GM23338 (cell line): Measurements from ENCODE around the gene THADA. TPM values are rescaled to one million over a fixed set of nuclear protein-coding genes. Genes with fewer than 3 reads are reported as not detected.

Experiments
- ATAC-seq: fragments of 200-7000 bp; cut with Tn5 transposase; 3 replicates; pipeline ENCODE4 v1.9.1; 2020
- DNase-seq: peaks from one replicate; pipeline ENCODE4 v3.0.0-alpha.2; 2015; ENCODE audit warnings: low spot score
- H2AFZ ChIP-seq: fragments of 200-600 bp; sonication (generic); 2 replicates; pipeline ENCODE4 v1.8.0; 2016; ENCODE audit warnings: antibody characterized with exemption, mild to moderate bottlenecking, moderate library complexity
- H3F3A ChIP-seq: fragments of 200-600 bp; sonication (generic); replicated peaks from 2 replicates; pipeline ENCODE4 v1.8.0; 2017; ENCODE audit warnings: antibody characterized with exemption, mixed run types, low read depth
- H3K27ac ChIP-seq: fragments of 200-600 bp; sonication (generic); 2 replicates; pipeline ENCODE4 v1.6.1; 2016; ENCODE audit warnings: low read depth
- H3K27me3 ChIP-seq: fragments of 200-600 bp; sonication (generic); 2 replicates; pipeline ENCODE4 v1.8.0; 2016; ENCODE audit warnings: mild to moderate bottlenecking, mixed run types, moderate library complexity; ENCODE audit not compliant: insufficient read depth
- H3K36me3 ChIP-seq: fragments of 200-600 bp; sonication (generic); 2 replicates; pipeline ENCODE4 v1.8.0; 2016; ENCODE audit warnings: mild to moderate bottlenecking; ENCODE audit not compliant: insufficient read depth
- H3K4me1 ChIP-seq: fragments of 200-600 bp; sonication (generic); 2 replicates; pipeline ENCODE4 v1.8.0; 2016; ENCODE audit warnings: mild to moderate bottlenecking, moderate library complexity; ENCODE audit not compliant: insufficient read depth
- H3K4me2 ChIP-seq: fragments of 200-600 bp; sonication (generic); 2 replicates; pipeline ENCODE4 v1.7.1; 2017; ENCODE audit warnings: mixed run types
- H3K4me3 ChIP-seq: fragments of 200-600 bp; sonication (generic); 2 replicates; pipeline ENCODE4 v1.6.1; 2016; ENCODE audit warnings: mixed run types
- H3K79me2 ChIP-seq: fragments of 200-600 bp; sonication (generic); replicated peaks from 2 replicates; pipeline ENCODE4 v1.8.0; 2017; ENCODE audit warnings: mild to moderate bottlenecking; ENCODE audit not compliant: insufficient read depth
- H3K9me2 ChIP-seq: fragments of 200-600 bp; sonication (generic); 2 replicates; pipeline ENCODE4 v1.8.0; 2017; ENCODE audit not compliant: insufficient read depth
- H4K20me1 ChIP-seq: fragments of 200-600 bp; sonication (generic); replicated peaks from 2 replicates; pipeline ENCODE4 v1.8.0; 2017; ENCODE audit warnings: mild to moderate bottlenecking; ENCODE audit not compliant: insufficient read depth
- H3K27ac Mint-ChIP-seq: 2 replicates; pipeline ENCODE4 v1.8.0; 2020; ENCODE audit warnings: inconsistent platforms, mild to moderate bottlenecking, moderate library complexity, mixed read lengths
- H3K27me3 Mint-ChIP-seq: 3 replicates; pipeline ENCODE4 v1.8.0; 2022; ENCODE audit warnings: low read depth, mild to moderate bottlenecking, moderate library complexity, mixed read lengths, inconsistent platforms; ENCODE audit not compliant: insufficient read depth, poor library complexity
- H3K36me3 Mint-ChIP-seq: 3 replicates; pipeline ENCODE4 v1.8.0; 2021; ENCODE audit warnings: low read depth, mild to moderate bottlenecking, inconsistent platforms, moderate library complexity, mixed read lengths
- H3K4me1 Mint-ChIP-seq: 3 replicates; pipeline ENCODE4 v1.8.0; 2020; ENCODE audit warnings: mild to moderate bottlenecking, inconsistent platforms, mixed read lengths
- H3K4me3 Mint-ChIP-seq: 3 replicates; pipeline ENCODE4 v1.8.0; 2021; ENCODE audit warnings: moderate library complexity, mild to moderate bottlenecking, inconsistent platforms, mixed read lengths
- H3K9me3 Mint-ChIP-seq: 3 replicates; pipeline ENCODE4 v1.8.0; 2020; ENCODE audit warnings: moderate library complexity, mild to moderate bottlenecking, inconsistent platforms, mixed read lengths
- CREB1 ChIP-seq: fragments of 250-450 bp; sonication (Bioruptor Pico); IDR thresholded peaks from 2 replicates; pipeline ENCODE4 v1.5.0; 2020; ENCODE audit warnings: low read depth, mild to moderate bottlenecking, moderate library complexity
- EZH2 ChIP-seq: fragments of 200-600 bp; sonication (generic); IDR thresholded peaks from one replicate; pipeline ENCODE4 v1.8.0; 2017; ENCODE audit warnings: antibody characterized with exemption, mild to moderate bottlenecking, low read depth; ENCODE audit not compliant: unreplicated experiment
- EZH2phosphoT487 ChIP-seq: fragments of 200-600 bp; sonication (generic); IDR thresholded peaks from one replicate; pipeline ENCODE4 v1.8.1; 2018; ENCODE audit warnings: antibody characterized with exemption; ENCODE audit not compliant: unreplicated experiment
- JUNB ChIP-seq: IDR thresholded peaks from one replicate; pipeline ENCODE4 v1.6.1; 2016; ENCODE audit warnings: antibody characterized with exemption; ENCODE audit not compliant: unreplicated experiment
- NANOG ChIP-seq: IDR thresholded peaks from 2 replicates; pipeline ENCODE4 v1.6.1; 2016; ENCODE audit warnings: antibody characterized with exemption, borderline replicate concordance
- POLR2AphosphoS5 ChIP-seq: IDR thresholded peaks from 2 replicates; pipeline ENCODE4 v1.6.1; 2016; ENCODE audit warnings: antibody characterized with exemption, low read depth
- ZNF114 ChIP-seq: fragments of 250-450 bp; sonication (Bioruptor Pico); IDR thresholded peaks from 2 replicates; pipeline ENCODE4 v1.5.0; 2020; ENCODE audit warnings: mild to moderate bottlenecking, moderate library complexity
- ZNF331 ChIP-seq: fragments of 250-450 bp; sonication (Bioruptor Pico); IDR thresholded peaks from 2 replicates; pipeline ENCODE4 v1.5.0; 2020; ENCODE audit warnings: low read depth, mild to moderate bottlenecking, moderate library complexity
- polyA plus RNA-seq: library from polyadenylated mRNA; unstranded; fragments of >200 nt; fragmentation: Nextera tagmentation; extraction: Ambion mirVana; gene quantifications from 2 replicates; pipeline ENCODE4 v1.2.1, GENCODE V29; 2016
- total RNA-seq: library from RNA; depleted of rRNA; stranded (reverse); fragments of >200 nt; shearing (Covaris generic); gene quantifications from 2 replicates; pipeline ENCODE4 v1.2.3, GENCODE V29; 2014
- TF ChIP-seq, protein P1 (sequence below): fragments of 250-450 bp; sonication (Bioruptor Pico); IDR thresholded peaks from 2 replicates; pipeline ENCODE4 v1.5.0; 2020; ENCODE audit warnings: mild to moderate bottlenecking, moderate library complexity
- TF ChIP-seq, protein P2 (sequence below), 2 experiments: fragments of 200-600 bp in 1 of 2; sonication (generic) in 1 of 2; conservative IDR thresholded peaks; 2 replicates each; pipeline versions ENCODE4 v1.5.1 to v1.6.1; 2016 to 2017; ENCODE audit warnings: antibody characterized with exemption in 2 of 2, low read depth in 2 of 2, mild to moderate bottlenecking in 2 of 2, moderate library complexity in 1 of 2

THADA gene
- total and polyA plus RNA-seq, 2 experiments from 2014 or later: 17.0 to 30.7 TPM

GRCh38 chr2:43240766-43241150 lies 355.1 kb downstream of the THADA start (continued):
- TF ChIP-seq, protein P1, sequence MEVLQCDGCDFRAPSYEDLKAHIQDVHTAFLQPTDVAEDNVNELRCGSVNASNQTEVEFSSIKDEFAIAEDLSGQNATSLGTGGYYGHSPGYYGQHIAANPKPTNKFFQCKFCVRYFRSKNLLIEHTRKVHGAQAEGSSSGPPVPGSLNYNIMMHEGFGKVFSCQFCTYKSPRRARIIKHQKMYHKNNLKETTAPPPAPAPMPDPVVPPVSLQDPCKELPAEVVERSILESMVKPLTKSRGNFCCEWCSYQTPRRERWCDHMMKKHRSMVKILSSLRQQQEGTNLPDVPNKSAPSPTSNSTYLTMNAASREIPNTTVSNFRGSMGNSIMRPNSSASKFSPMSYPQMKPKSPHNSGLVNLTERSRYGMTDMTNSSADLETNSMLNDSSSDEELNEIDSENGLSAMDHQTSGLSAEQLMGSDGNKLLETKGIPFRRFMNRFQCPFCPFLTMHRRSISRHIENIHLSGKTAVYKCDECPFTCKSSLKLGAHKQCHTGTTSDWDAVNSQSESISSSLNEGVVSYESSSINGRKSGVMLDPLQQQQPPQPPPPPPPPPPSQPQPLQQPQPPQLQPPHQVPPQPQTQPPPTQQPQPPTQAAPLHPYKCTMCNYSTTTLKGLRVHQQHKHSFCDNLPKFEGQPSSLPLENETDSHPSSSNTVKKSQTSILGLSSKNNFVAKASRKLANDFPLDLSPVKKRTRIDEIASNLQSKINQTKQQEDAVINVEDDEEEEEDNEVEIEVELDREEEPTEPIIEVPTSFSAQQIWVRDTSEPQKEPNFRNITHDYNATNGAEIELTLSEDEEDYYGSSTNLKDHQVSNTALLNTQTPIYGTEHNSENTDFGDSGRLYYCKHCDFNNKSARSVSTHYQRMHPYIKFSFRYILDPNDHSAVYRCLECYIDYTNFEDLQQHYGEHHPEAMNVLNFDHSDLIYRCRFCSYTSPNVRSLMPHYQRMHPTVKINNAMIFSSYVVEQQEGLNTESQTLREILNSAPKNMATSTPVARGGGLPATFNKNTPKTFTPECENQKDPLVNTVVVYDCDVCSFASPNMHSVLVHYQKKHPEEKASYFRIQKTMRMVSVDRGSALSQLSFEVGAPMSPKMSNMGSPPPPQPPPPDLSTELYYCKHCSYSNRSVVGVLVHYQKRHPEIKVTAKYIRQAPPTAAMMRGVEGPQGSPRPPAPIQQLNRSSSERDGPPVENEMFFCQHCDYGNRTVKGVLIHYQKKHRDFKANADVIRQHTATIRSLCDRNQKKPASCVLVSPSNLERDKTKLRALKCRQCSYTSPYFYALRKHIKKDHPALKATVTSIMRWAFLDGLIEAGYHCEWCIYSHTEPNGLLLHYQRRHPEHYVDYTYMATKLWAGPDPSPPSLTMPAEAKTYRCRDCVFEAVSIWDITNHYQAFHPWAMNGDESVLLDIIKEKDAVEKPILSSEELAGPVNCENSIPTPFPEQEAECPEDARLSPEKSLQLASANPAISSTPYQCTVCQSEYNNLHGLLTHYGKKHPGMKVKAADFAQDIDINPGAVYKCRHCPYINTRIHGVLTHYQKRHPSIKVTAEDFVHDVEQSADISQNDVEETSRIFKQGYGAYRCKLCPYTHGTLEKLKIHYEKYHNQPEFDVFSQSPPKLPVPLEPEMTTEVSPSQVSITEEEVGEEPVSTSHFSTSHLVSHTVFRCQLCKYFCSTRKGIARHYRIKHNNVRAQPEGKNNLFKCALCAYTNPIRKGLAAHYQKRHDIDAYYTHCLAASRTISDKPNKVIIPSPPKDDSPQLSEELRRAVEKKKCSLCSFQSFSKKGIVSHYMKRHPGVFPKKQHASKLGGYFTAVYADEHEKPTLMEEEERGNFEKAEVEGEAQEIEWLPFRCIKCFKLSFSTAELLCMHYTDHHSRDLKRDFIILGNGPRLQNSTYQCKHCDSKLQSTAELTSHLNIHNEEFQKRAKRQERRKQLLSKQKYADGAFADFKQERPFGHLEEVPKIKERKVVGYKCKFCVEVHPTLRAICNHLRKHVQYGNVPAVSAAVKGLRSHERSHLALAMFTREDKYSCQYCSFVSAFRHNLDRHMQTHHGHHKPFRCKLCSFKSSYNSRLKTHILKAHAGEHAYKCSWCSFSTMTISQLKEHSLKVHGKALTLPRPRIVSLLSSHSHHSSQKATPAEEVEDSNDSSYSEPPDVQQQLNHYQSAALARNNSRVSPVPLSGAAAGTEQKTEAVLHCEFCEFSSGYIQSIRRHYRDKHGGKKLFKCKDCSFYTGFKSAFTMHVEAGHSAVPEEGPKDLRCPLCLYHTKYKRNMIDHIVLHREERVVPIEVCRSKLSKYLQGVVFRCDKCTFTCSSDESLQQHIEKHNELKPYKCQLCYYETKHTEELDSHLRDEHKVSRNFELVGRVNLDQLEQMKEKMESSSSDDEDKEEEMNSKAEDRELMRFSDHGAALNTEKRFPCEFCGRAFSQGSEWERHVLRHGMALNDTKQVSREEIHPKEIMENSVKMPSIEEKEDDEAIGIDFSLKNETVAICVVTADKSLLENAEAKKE (CRISPR knock-in tag): no peak
- TF ChIP-seq EZH2 (no peak), JUNB (no peak), ZNF114 (CRISPR knock-in tag) (no peak), NANOG (no peak), POLR2AphosphoS5 (no peak), EZH2phosphoT487 (no peak), ZNF331 (CRISPR knock-in tag) (no peak), CREB1 (CRISPR knock-in tag) (no peak)

GRCh38 chr2:43239981-43240765 lies 355.7 kb downstream of the THADA start:
- no peak overlapping the region for H3K4me3 ChIP-seq
- TF ChIP-seq NANOG: no peak
- TF ChIP-seq, protein P2, sequence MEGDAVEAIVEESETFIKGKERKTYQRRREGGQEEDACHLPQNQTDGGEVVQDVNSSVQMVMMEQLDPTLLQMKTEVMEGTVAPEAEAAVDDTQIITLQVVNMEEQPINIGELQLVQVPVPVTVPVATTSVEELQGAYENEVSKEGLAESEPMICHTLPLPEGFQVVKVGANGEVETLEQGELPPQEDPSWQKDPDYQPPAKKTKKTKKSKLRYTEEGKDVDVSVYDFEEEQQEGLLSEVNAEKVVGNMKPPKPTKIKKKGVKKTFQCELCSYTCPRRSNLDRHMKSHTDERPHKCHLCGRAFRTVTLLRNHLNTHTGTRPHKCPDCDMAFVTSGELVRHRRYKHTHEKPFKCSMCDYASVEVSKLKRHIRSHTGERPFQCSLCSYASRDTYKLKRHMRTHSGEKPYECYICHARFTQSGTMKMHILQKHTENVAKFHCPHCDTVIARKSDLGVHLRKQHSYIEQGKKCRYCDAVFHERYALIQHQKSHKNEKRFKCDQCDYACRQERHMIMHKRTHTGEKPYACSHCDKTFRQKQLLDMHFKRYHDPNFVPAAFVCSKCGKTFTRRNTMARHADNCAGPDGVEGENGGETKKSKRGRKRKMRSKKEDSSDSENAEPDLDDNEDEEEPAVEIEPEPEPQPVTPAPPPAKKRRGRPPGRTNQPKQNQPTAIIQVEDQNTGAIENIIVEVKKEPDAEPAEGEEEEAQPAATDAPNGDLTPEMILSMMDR (conservative IDR thresholded peaks at IDR 0.05; ENCODE audit: low read depth in 2 of 2): peak; percentile 49 to 69
- H3K27ac ChIP-seq: no peak overlapping the region
- peaks cover 6% of the 10 kb centered on the region for H3K27me3 Mint-ChIP-seq
- H3K4me3 Mint-ChIP-seq: no peak overlapping the region; the same call in 2 of the 3 replicates
- H3K36me3 Mint-ChIP-seq: no peaks in the 10 kb centered on the region; the same call in 2 of the 3 replicates
- H3F3A ChIP-seq: 0 out of 2 replicates have a peak, but pooled peaks cover 7% of the 10 kb centered on the region
- H4K20me1 ChIP-seq: no peaks in the 10 kb centered on the region
- no peaks in the 10 kb centered on the region; the same call in 1 of the 2 replicates for H3K4me1 ChIP-seq
- no peak overlapping the region for H2AFZ ChIP-seq
- no peak overlapping the region for H3K4me2 ChIP-seq
- no peaks in the 10 kb centered on the region for H3K9me2 ChIP-seq
- H3K79me2 ChIP-seq: no peaks in the 10 kb centered on the region
- H3K36me3 ChIP-seq: no peaks in the 10 kb centered on the region
- no peak overlapping the region for H3K27ac Mint-ChIP-seq
- H3K27me3 ChIP-seq: no peaks in the 10 kb centered on the region
- no peaks in the 10 kb centered on the region; the same call in 2 of the 3 replicates for H3K9me3 Mint-ChIP-seq
- peaks cover 7% of the 10 kb centered on the region; the same call in 2 of the 3 replicates for H3K4me1 Mint-ChIP-seq
- ATAC-seq: peak; percentile 75
- peak; percentile 67 for DNase-seq
